Rectal smooth muscle tissue (tissue), 1 donor: ENCODE results near the gene CD27.

Source experiments
- H3K27ac ChIP-seq: one replicate; pipeline ENCODE4 v1.7.0; 2013; ENCODE audit warnings: low read depth, low read length, inconsistent platforms
- H3K27me3 ChIP-seq: one replicate; pipeline ENCODE4 v1.7.0; 2013; ENCODE audit warnings: low read length; ENCODE audit not compliant: control insufficient read depth, insufficient read depth
- H3K36me3 ChIP-seq: one replicate; pipeline ENCODE4 v1.7.0; 2013; ENCODE audit warnings: low read length; ENCODE audit not compliant: control insufficient read depth, insufficient read depth
- H3K4me1 ChIP-seq: one replicate; pipeline ENCODE4 v1.7.0; 2013; ENCODE audit warnings: low read length; ENCODE audit not compliant: control insufficient read depth, insufficient read depth
- H3K4me3 ChIP-seq: one replicate; pipeline ENCODE4 v1.7.0; 2013; ENCODE audit warnings: low read length
- H3K9ac ChIP-seq: one replicate; pipeline ENCODE4 v1.7.0; 2013; ENCODE audit warnings: low read length

CD27 gene

GRCh38 chr12:6442836-6443235 lies 1.9 kb upstream of the CD27 start:
- Histone ChIP-seq H3K4me3 (no peak overlapping the region), H3K4me1 (no peaks in the 10 kb centered on the region), H3K36me3 (peaks cover 7% of the 10 kb centered on the region), H3K9ac (no peak overlapping the region), H3K27me3 (no peaks in the 10 kb centered on the region), H3K27ac (no peak overlapping the region)

GRCh38 chr12:6443361-6443983 lies 1.3 kb upstream of the CD27 start:
- Histone ChIP-seq H3K4me1 (no peaks in the 10 kb centered on the region), H3K4me3 (no peak overlapping the region), H3K27me3 (no peaks in the 10 kb centered on the region), H3K9ac (no peak overlapping the region), H3K36me3 (peaks cover 7% of the 10 kb centered on the region), H3K27ac (no peak overlapping the region)

- no peak overlapping the region for H3K27ac ChIP-seq
- H3K36me3 ChIP-seq: peaks cover 7% of the 10 kb centered on the region
These were observed 724 bp upstream of the CD27 start for GRCh38 chr12:6444031-6444430.

GRCh38 chr12:6450091-6450868 lies 5.5 kb downstream of the CD27 start:
- Histone ChIP-seq H3K4me1 (peaks cover 22% of the 10 kb centered on the region), H3K4me3 (peak overlapping the region; percentile 86), H3K27me3 (no peaks in the 10 kb centered on the region), H3K36me3 (peaks cover 13% of the 10 kb centered on the region), H3K9ac (peak overlapping the region; percentile 54), H3K27ac (peak overlapping the region; percentile 95)

More at GRCh38 chr12:6444031-6444430, 724 bp upstream of the CD27 start:
- Histone ChIP-seq H3K27me3 (no peaks in the 10 kb centered on the region), H3K9ac (no peak overlapping the region), H3K4me3 (no peak overlapping the region), H3K4me1 (no peaks in the 10 kb centered on the region)

GRCh38 chr12:6450869-6451347 lies 6.2 kb downstream of the CD27 start:
- Histone ChIP-seq H3K9ac (peak overlapping the region; percentile 54), H3K27ac (peak overlapping the region; percentile 95), H3K4me3 (peak overlapping the region; percentile 86), H3K4me1 (peaks cover 22% of the 10 kb centered on the region), H3K27me3 (no peaks in the 10 kb centered on the region), H3K36me3 (peaks cover 9% of the 10 kb centered on the region)

GRCh38 chr12:6451348-6452244 lies 6.8 kb downstream of the CD27 start, which contains the start of gene TAPBPL:
Gene TAPBPL (plus strand): TSS chr12:6452042. CDS start chr12:6452249, 207 bp downstream.
- Histone ChIP-seq H3K9ac (peak within 1 kb of the TSS; percentile 89), H3K4me1 (peaks cover 22% of the 10 kb centered on the region), H3K36me3 (peaks cover 9% of the 10 kb centered on the region), H3K27me3 (no peaks in the 10 kb centered on the region), H3K4me3 (peak within 1 kb of the TSS; percentile 86), H3K27ac (peak within 1 kb of the TSS; percentile 95)

- peaks cover 13% of the 10 kb centered on the region for H3K36me3 ChIP-seq
- H3K27me3 ChIP-seq: no peaks in the 10 kb centered on the region
- peak overlapping the region; percentile 89 for H3K9ac ChIP-seq
- peak overlapping the region; percentile 86 for H3K4me3 ChIP-seq
- peaks cover 22% of the 10 kb centered on the region for H3K4me1 ChIP-seq
- H3K27ac ChIP-seq: peak overlapping the region; percentile 95
These were observed 7.6 kb downstream of the CD27 start for GRCh38 chr12:6452245-6452943.

- Histone ChIP-seq H3K9ac (peak overlapping the region; percentile 89), H3K4me1 (peaks cover 22% of the 10 kb centered on the region), H3K27me3 (no peaks in the 10 kb centered on the region), H3K4me3 (peak overlapping the region; percentile 86), H3K36me3 (peaks cover 18% of the 10 kb centered on the region), H3K27ac (peak overlapping the region; percentile 95)
These were observed 8.3 kb downstream of the CD27 start for GRCh38 chr12:6452944-6453630.

- H3K27me3 ChIP-seq: no peaks in the 10 kb centered on the region
- H3K27ac ChIP-seq: no peak overlapping the region
- no peak overlapping the region for H3K4me3 ChIP-seq
- peaks cover 10% of the 10 kb centered on the region for H3K4me1 ChIP-seq
- no peak overlapping the region for H3K9ac ChIP-seq
- peaks cover 49% of the 10 kb centered on the region for H3K36me3 ChIP-seq
These were observed 12.6 kb downstream of the CD27 start for GRCh38 chr12:6457220-6457945.

- no peak overlapping the region for H3K27ac ChIP-seq
- H3K4me3 ChIP-seq: no peak overlapping the region
- H3K27me3 ChIP-seq: no peaks in the 10 kb centered on the region
- peaks cover 60% of the 10 kb centered on the region for H3K36me3 ChIP-seq
- H3K9ac ChIP-seq: no peak overlapping the region
- peaks cover under 1% of the 10 kb centered on the region for H3K4me1 ChIP-seq
These were observed 13.7 kb downstream of the CD27 start for GRCh38 chr12:6458281-6459003.
